Urinary bladder (tissue), 4 donors: Measurements from ENCODE around the gene TPPP2. TPM values are rescaled to one million over a fixed set of nuclear protein-coding genes. Genes with fewer than 3 reads are reported as not detected.
"Not testable (repeated sequence)": the region's sequence is repeated elsewhere in the genome, so short reads cannot be mapped to it uniquely, and the experiment has no call there.

Experiments used
- DNase-seq: peaks from one replicate; pipeline ENCODE4 v3.0.0-alpha.2; 2015; ENCODE audit errors: extremely low spot score
- H3K27ac ChIP-seq: one replicate; pipeline ENCODE4 v1.5.1; 2013; ENCODE audit warnings: low read depth, mild to moderate bottlenecking, moderate library complexity
- H3K36me3 ChIP-seq: one replicate; pipeline ENCODE4 v1.6.1; 2013; ENCODE audit warnings: mild to moderate bottlenecking, moderate library complexity; ENCODE audit not compliant: insufficient read depth
- H3K4me1 ChIP-seq: one replicate; pipeline ENCODE4 v1.6.1; 2013; ENCODE audit warnings: mild to moderate bottlenecking, moderate library complexity; ENCODE audit not compliant: insufficient read depth
- H3K4me3 ChIP-seq: one replicate; pipeline ENCODE4 v1.5.1; 2013; ENCODE audit warnings: low read depth, low read length
- WGBS: extraction: QIAGEN DNeasy Blood & Tissue Kit; methylation state at CpG from one replicate; pipeline ENCODE4 v1.1.7; 2013; 5-methylcytosine and 5-hydroxymethylcytosine counted together
- polyA plus RNA-seq: library from polyadenylated mRNA; stranded (reverse); fragments of 200-250 nt; gene quantifications from one replicate; pipeline ENCODE4 v1.2.3, GENCODE V29; 2013
- total RNA-seq: library from RNA; depleted of rRNA; stranded (reverse); fragments of >200 nt; gene quantifications from one replicate; pipeline ENCODE4 v1.2.3, GENCODE V29; 2014
- donor health status: healthy with polysubstance abuse.
- donor health status: healthy.

The TPPP2 gene
- total RNA-seq (not detected), polyA plus RNA-seq (not detected)

DNA sequence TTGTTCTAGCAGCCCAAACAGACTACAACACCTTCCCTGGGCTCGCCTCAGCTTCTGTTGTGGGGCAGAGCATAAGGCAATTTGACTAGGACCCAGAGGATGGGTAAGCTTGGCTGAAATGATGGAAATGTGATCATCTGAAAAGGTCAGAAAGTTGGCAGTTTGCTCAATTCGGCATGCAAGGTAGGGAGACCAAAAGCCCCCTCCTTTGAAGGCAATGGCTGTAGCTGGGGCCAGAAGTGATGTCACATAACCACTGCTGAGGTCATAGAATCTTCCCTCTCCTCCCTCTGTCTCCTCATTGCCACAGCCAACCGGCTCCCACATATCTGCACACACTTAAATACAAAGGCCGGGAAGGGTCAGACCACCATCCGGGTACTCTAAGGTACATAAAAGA lies at the start of gene TPPP2:
Gene TPPP2 (plus strand): TSS at position 301 of the 400 bp plus-strand sequence. CDS start 365 bp downstream, outside the sequence.
- Histone ChIP-seq H3K36me3 (no peaks in the 10 kb centered on the region), H3K4me3 (no peak within 1 kb of the TSS), H3K27ac (no peak within 1 kb of the TSS), H3K4me1 (no peaks in the 10 kb centered on the region)
- WGBS = 92% methylated on average over 5 of the region's 5 CpGs
- DNase-seq = no peak

DNA sequence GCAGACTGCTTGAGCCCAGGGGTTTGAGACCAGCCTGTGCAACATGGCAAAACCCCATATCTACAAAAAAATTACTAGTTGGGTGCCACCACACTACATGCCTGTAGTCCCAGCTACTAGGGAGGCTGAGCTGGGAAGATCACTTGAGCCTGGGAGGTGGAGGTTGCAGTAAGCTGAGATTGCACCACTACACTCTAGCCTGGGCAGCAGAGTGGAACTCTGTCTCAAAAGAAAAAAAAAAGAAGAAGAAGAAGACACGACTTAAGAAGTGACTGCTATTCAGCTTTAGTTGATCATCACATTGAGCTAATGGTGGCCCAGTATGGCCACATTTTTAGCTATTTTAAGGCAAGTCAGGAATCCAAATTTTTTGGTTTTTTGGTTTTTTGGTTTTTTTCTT lies 49.1 kb upstream of the TPPP2 start:
- no peak overlapping the region for H3K27ac ChIP-seq
- H3K4me1 ChIP-seq = no peaks in the 10 kb centered on the region
- DNase-seq = no peak
- H3K4me3 ChIP-seq = no peak overlapping the region
- WGBS = 68% methylated on average over 1 of the region's 1 CpG
- no peaks in the 10 kb centered on the region for H3K36me3 ChIP-seq

DNA sequence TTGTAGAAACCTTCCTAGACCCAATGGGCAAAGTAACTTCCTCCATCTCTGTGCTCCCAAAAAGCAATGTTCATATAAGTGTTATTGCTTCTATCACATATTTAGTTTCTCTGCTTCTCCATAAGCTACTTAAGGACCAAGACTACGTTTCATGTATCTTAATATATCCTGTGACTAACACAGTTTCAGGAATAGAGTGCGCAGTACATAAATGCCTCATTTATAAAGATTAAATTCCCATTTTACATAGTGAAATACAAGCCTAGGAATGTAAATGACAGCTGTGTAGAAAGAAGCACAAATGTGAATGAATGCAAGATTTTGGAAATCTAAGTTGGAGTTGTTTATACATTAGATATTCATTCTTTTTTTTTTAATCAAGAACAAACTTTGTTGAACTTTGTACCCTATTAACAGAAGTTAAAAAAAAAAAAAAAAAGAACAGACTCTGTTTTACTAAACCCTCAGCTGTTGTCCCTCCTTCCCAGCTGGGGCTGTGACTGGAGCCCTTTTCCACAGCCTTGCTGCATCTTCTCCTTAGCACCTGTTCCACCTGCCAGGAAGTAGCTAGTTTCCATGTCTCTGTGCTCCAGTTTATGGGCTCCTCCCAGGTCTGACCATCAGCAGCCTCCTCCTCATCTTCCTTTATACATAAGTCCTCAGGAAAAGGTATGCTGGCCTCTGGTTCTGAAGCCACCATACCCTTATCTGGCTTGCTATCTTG lies 47.2 kb upstream of the TPPP2 start:
- no peaks in the 10 kb centered on the region for H3K36me3 ChIP-seq
- no peaks in the 10 kb centered on the region for H3K4me1 ChIP-seq
- H3K27ac ChIP-seq = no peak overlapping the region
- no peak overlapping the region for H3K4me3 ChIP-seq
- 77% methylated on average over 2 of the region's 2 CpGs for WGBS
- no peak for DNase-seq

DNA sequence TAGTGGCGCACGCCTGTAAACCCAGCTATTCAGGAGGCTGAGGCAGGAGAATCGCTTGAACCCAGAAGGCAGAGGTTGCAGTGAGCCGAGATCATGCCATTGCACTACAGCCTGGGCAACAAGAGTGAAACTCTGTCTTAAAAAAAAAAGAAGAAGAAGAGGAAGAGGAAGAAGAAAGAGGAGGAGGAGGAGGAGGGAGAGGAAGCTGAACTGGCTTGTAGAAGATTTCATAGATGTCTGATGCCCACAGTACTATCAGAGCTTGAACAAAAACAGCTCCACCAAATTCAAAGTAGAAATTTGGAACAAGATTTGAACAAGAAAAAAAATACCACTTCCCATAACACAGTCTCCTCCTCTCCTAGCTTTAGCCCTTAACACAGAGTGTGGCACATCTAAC lies 44.4 kb upstream of the TPPP2 start:
- DNase-seq, H3K4me3 ChIP-seq: not testable (repeated sequence)
- 92% methylated on average over 4 of the region's 4 CpGs for WGBS

DNA sequence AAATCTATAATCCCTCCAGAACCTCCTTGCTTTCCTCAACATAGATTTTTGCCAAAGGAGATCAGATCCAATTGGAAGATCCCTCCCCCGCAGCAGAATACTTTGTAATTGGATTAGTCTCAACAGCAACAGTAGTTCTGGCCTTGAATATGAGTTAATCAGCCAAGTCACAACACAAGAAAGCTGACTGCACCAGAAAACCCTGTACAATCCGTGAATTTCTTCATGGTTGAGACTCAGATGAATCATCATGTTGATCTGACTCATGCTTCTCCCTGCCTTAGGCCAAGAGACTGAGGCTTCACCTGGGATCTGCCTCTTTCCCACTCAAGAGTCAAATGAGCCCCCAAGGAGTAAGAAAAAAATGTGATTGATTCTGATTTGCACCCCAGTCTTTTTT lies 43.2 kb upstream of the TPPP2 start:
- no peak for DNase-seq
- no peak overlapping the region for H3K4me3 ChIP-seq

More for the DNA sequence above, 44.4 kb upstream of the TPPP2 start:
- not testable (repeated sequence) for H3K27ac ChIP-seq, H3K36me3 ChIP-seq, H3K4me1 ChIP-seq

DNA sequence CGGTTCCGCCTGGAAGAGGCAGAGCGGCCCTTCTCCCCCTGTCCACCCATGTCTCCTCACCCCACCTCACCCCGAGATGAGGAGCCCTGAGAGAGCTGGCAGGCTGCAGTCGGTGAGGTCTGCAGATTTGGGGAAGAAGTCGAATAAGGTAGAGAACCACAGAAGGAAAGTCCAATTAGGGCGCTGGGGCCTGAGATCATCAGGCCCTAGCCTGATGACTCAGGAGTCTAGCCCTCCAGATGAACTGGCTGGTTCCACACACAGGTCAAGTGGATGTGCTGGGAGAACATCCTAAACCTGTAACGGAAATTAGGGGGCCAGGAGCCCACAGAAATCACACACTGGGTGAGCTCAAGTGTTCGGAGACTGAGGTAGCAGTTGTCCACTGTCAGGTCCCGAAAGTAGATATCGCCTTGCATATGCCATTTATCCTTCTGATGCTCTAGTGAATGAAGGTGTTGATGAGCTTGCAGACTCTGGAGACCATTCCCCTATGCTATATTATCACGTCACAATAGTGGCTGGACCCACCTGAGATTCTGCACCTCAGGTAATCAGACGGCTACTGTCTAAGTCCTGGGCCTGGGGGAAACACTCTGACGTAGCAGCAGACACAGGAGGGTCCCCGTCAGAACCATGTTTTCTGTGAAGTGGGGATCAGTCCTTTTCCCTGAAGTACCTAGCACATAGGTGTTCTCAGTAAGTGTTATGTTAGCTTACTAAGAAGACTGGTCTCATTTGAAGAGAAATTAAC lies 41.1 kb upstream of the TPPP2 start:
- no peak for DNase-seq
- WGBS = 86% methylated on average over 15 of the region's 15 CpGs
- Histone ChIP-seq H3K4me1 (no peaks in the 10 kb centered on the region), H3K27ac (no peak overlapping the region), H3K36me3 (no peaks in the 10 kb centered on the region), H3K4me3 (no peak overlapping the region)

More for the DNA sequence above, 43.2 kb upstream of the TPPP2 start:
- 40% methylated on average over 2 of the region's 2 CpGs for WGBS
- Histone ChIP-seq H3K4me1 (no peaks in the 10 kb centered on the region), H3K36me3 (no peaks in the 10 kb centered on the region), H3K27ac (no peak overlapping the region)

DNA sequence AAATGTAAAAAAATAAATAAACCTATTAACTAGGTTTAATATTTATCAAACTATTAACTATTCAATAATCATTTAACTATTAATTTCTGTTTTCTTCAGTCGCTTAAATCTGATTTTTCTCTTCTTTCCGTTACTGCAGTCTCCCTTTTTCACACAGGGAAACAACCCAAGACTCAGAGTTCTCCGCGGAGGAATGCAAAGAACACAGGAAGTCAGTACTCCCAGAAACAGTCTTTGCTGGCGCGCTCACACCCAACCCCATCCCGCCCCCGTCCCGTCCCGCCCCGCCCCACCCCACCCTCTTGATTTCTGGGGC lies 40.6 kb upstream of the TPPP2 start:
- Histone ChIP-seq H3K4me3 (peak overlapping the region; percentile 79), H3K4me1 (no peaks in the 10 kb centered on the region), H3K36me3 (no peaks in the 10 kb centered on the region), H3K27ac (no peak overlapping the region)
- 1% methylated on average over 11 of the region's 11 CpGs for WGBS
- no peak for DNase-seq

DNA sequence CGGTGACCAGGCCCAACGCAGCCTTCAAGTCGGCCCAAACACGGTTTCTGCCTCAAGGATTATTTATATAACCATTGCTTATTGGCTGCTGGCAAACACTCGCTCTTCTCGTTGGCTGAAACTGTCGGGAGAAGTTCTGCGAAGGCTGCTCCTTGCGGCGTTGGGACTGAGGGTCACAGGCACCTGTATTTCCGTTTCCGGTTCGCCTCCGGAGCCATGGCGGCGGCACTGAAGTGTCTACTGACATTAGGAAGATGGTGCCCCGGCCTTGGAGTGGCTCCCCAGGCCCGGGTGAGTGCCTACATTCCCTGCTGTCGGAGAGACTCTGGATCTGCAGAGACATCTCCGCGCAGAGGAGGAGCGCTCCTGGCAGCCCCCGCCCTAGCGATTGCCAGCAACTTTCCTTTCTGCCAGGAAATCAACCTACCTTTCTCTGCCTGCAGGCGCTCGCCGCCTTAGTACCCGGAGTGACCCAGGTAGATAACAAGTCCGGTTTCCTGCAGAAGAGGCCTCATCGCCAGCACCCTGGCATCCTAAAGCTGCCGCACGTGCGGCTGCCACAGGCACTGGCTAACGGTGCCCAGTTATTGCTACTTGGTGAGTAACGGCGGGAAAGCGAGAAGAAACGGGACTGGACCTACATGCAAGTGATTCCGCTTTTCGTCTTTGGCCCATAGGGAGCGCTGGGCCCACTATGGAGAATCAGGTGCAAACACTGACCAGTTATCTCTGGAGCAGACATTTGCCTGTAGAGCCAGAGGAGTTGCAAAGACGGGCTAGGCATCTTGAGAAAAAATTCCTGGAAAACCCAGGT lies 40.0 kb upstream of the TPPP2 start, which contains the start of gene METTL17:
Gene METTL17 (plus strand): TSS at position 194 of the 814 bp plus-strand sequence. CDS start 23 bp downstream, at position 217.
- DNase-seq = peak; percentile 96
- Histone ChIP-seq H3K4me1 (no peaks in the 10 kb centered on the region), H3K4me3 (peak within 1 kb of the TSS; percentile 79), H3K27ac (no peak within 1 kb of the TSS), H3K36me3 (no peaks in the 10 kb centered on the region)
- WGBS = under 1% methylated on average over 42 of the region's 42 CpGs

DNA sequence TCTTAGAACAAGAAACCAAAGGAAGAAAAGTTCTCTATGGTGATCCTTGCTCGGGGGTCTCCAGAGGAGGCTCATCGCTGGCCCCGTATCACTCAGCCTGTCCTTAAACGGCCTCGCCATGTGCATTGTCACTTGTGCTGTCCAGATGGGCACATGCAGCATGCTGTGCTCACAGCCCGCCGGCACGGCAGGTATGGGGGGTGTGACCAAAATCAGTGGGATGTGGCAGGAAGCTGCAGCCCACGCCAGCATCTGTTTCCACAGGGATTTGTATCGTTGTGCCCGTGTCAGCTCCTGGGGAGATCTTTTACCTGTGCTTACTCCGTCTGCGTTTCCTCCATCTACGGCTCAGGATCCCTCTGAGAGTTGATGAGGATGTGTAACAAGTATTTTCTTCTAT lies 33.5 kb upstream of the TPPP2 start:
- Histone ChIP-seq H3K4me3 (no peak overlapping the region), H3K27ac (no peak overlapping the region), H3K4me1 (no peaks in the 10 kb centered on the region), H3K36me3 (peaks cover 6% of the 10 kb centered on the region)
- 86% methylated on average over 14 of the region's 14 CpGs for WGBS
- no peak for DNase-seq

DNA sequence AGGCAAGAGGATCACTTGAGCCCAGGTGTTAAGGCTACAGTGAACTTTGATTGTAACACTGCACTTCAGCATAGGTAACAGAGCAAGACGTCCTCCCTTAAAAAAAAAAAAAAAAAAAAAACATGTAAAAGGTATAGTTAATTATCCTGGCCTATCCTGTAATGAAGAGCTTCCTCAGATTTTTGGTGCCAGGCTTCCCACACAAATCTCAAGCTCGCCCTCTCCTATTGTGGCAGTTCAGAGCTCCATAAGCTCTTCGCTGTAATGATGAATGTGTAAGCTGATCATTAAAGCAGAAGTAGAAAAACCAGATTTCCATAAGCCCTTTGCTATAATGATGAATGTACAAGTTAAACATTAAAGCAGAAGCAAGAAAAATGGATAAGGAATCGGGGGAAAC lies 32.9 kb upstream of the TPPP2 start:
- no peak for DNase-seq
- Histone ChIP-seq H3K4me3 (no peak overlapping the region), H3K36me3 (peaks cover 6% of the 10 kb centered on the region), H3K27ac (no peak overlapping the region), H3K4me1 (no peaks in the 10 kb centered on the region)
- 62% methylated on average over 4 of the region's 4 CpGs for WGBS

DNA sequence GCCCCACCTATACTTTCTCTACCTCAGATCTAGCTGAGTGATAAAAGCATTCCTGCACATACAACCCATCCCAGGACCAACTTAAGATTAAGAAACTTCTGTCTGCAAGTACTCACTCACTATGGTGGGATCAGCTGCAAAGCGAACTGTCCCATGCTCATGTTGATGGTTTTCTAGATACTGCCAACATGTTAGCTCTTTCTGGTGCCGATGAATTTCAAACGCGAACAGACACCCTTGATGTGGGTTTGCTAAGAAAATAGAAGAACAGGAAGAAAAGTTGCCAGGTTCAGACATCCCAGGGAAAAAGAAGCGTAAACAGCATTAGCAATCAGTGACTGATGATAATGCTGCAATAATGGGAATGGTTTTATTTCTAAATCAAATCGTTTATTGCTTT lies 32.5 kb upstream of the TPPP2 start:
- Histone ChIP-seq H3K36me3 (peaks cover 6% of the 10 kb centered on the region), H3K4me3 (no peak overlapping the region), H3K27ac (no peak overlapping the region), H3K4me1 (no peaks in the 10 kb centered on the region)
- 66% methylated on average over 6 of the region's 6 CpGs for WGBS
- no peak for DNase-seq

DNA sequence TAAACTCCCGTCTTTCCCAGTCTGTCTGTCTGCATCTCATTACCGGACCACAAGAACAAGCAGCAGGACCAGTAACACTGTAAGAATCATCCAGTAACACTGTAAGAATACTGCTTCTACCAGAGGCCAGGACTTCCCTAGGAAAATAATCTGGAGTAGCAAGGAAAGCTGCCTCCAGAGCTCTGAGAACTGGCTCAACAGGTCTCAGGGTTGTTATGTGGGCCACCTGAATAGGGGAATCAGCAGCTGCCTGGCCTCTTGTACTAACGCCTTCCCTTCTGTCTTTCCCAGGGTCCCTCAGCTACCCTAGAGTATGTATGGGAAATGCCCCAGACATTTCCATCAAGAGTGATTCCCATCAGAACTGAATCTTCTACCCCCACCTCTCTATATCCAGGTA lies 31.9 kb upstream of the TPPP2 start:
- H3K4me3 ChIP-seq = no peak overlapping the region
- WGBS = 56% methylated on average over 3 of the region's 3 CpGs
- H3K27ac ChIP-seq = no peak overlapping the region
- peaks cover 6% of the 10 kb centered on the region for H3K36me3 ChIP-seq
- no peak for DNase-seq
- H3K4me1 ChIP-seq = no peaks in the 10 kb centered on the region

DNA sequence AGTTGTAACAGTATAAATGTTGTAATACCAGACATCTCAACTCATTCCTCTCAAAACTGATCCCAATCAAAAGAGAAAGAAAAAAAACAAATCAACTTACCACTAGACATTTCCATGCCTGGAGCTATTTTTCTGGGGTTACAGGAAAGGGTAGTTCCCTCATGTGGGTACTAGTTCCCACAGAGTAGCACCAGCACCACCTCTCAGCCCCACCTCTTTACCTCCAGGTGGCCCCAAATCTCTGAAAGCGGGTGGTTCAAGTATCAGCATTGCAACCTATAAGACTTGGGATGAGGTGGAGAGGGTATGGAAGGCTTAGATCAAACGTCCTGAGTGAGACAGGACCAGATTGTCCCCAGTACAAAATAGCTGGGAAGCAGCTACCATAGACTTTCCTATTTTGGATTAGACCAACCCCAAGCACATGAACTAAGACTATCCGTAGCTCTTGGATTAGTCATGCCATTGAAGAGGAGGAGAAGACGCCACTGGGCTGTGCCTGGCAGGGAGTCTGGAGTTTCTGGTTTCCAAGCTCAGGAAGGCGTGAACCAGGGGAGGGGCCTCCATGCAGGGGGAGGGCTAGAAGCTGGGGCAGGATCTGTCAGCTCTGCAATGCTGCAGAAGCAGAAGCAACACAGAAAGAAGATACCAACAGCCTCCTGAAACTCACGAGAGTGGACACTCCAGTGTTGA lies 31.2 kb upstream of the TPPP2 start, which contains the start of gene SLC39A2:
Gene SLC39A2 (plus strand): TSS at position 620 of the 693 bp plus-strand sequence. CDS start 154 bp downstream, outside the sequence.
- no peaks in the 10 kb centered on the region for H3K4me1 ChIP-seq
- DNase-seq = no peak
- peaks cover 6% of the 10 kb centered on the region for H3K36me3 ChIP-seq
- H3K27ac ChIP-seq = no peak within 1 kb of the TSS
- WGBS = 36% methylated on average over 6 of the region's 6 CpGs
- no peak within 1 kb of the TSS for H3K4me3 ChIP-seq
